ENCODE results near the gene SHB. TPM values are rescaled to one million over a fixed set of nuclear protein-coding genes. Genes with fewer than 3 reads are reported as not detected.

SHB gene
- total RNA-seq, 1 experiment from 2014 or later = 12.2 TPM

DNA sequence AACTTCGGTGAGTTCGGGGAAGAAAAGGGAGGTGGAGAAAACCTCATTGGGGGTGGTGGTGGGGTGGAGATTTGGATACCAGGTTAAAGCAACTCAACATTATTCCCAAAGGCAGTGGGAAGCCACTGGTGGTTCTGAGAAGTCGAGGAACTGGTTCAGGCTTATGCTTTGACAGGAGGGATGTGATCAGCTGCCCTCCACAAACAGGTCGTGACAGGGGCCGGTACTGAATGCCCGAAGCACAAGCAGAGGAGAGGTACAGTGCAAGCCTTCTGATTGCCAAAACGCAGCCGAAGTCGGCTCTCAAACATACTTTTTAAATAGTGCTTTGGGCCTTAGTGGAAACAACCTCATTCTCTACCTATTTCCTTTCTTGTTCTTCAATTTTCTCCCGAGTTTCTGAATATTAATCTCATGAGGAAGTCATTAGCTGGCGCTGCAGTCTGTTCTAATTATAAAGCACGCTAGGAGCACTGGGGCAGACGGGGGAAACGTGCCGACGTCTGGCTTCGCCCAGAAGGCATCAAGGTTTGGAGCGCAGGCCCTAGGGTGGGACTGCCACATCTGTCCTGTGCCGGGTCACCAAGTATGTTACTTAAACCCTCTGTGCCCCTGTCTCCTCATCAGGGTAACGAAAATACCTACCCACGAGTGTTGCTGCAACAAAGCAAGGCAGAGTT is 27.3 kb downstream of the SHB start (continued):
- TF ChIP-seq, protein P1, sequence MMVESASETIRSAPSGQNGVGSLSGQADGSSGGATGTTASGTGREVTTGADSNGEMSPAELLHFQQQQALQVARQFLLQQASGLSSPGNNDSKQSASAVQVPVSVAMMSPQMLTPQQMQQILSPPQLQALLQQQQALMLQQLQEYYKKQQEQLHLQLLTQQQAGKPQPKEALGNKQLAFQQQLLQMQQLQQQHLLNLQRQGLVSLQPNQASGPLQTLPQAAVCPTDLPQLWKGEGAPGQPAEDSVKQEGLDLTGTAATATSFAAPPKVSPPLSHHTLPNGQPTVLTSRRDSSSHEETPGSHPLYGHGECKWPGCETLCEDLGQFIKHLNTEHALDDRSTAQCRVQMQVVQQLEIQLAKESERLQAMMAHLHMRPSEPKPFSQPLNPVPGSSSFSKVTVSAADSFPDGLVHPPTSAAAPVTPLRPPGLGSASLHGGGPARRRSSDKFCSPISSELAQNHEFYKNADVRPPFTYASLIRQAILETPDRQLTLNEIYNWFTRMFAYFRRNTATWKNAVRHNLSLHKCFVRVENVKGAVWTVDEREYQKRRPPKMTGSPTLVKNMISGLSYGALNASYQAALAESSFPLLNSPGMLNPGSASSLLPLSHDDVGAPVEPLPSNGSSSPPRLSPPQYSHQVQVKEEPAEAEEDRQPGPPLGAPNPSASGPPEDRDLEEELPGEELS (CRISPR knock-in tag; IDR thresholded peaks at IDR 0.05) = no peak
- TF ChIP-seq, protein P2, sequence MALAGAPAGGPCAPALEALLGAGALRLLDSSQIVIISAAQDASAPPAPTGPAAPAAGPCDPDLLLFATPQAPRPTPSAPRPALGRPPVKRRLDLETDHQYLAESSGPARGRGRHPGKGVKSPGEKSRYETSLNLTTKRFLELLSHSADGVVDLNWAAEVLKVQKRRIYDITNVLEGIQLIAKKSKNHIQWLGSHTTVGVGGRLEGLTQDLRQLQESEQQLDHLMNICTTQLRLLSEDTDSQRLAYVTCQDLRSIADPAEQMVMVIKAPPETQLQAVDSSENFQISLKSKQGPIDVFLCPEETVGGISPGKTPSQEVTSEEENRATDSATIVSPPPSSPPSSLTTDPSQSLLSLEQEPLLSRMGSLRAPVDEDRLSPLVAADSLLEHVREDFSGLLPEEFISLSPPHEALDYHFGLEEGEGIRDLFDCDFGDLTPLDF (CRISPR knock-in tag; IDR thresholded peaks at IDR 0.05) = no peak

DNA sequence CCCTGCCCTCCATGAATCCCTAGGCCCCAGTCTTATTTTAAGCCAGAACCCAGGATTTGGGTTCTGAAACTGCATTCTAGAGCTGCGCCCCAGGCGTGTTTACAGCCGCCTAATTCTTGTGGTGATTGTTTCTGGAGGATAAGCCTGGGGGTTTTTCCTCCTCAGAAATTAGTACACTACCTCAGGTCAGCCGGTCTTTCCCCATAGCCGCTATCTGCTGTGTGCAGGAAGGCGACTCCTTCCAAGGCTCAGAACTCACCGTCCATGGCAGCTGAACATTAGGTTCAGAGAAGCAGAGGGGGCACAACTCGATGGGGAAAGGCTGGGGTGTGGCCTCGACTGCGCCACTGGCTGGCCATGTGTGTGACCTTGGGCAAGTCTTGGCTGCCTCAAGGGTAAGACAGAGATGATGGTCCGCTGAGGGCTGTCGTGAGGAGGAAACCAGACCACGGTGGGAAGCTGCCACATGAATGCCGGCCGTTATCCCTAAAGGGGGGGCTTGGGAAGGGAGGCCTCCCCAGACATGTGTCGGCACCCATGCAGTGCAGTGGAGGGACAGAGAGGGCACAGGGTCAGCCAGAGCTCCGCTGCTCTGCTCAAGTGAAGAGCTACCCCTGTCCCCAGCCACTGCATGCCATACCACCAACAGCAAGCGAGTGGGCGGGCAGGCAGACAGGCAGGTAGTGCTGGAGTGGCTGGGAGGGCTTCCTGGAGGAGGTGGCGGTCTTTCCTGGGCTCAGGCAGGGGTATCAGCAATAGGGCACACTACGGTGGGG is 28.9 kb downstream of the SHB start:
- no peak for TF ChIP-seq MXD4 (CRISPR knock-in tag; IDR thresholded peaks at IDR 0.05; ENCODE audit: borderline replicate concordance)
- CTCF ChIA-PET = interaction anchor here (0.7 to 2.1 kb wide), 2 partner anchors 23 to 48 kb away, joined by 4 to 7 read pairs; no protein-coding TSS in a partner anchor
- peaks cover 56% of the 10 kb centered on the region for H3K4me1 Mint-ChIP-seq
- no peaks in the 10 kb centered on the region for H3K9me3 Mint-ChIP-seq
- no peaks in the 10 kb centered on the region for H3K27me3 Mint-ChIP-seq (ENCODE audit: low read depth)
- ATAC-seq (no peak), DNase-seq (ENCODE audit: low spot score) (no peak)
- POLR2A ChIA-PET = interaction anchor here (0.6 kb wide), 1 partner anchor 27 kb away, joined by 4 read pairs; no protein-coding TSS in a partner anchor
- H3K27ac Mint-ChIP-seq = no peak overlapping the region; the same call in 1 of the 2 replicates
- no peaks in the 10 kb centered on the region for H3K36me3 Mint-ChIP-seq
- no peak overlapping the region for H3K4me3 Mint-ChIP-seq

DNA sequence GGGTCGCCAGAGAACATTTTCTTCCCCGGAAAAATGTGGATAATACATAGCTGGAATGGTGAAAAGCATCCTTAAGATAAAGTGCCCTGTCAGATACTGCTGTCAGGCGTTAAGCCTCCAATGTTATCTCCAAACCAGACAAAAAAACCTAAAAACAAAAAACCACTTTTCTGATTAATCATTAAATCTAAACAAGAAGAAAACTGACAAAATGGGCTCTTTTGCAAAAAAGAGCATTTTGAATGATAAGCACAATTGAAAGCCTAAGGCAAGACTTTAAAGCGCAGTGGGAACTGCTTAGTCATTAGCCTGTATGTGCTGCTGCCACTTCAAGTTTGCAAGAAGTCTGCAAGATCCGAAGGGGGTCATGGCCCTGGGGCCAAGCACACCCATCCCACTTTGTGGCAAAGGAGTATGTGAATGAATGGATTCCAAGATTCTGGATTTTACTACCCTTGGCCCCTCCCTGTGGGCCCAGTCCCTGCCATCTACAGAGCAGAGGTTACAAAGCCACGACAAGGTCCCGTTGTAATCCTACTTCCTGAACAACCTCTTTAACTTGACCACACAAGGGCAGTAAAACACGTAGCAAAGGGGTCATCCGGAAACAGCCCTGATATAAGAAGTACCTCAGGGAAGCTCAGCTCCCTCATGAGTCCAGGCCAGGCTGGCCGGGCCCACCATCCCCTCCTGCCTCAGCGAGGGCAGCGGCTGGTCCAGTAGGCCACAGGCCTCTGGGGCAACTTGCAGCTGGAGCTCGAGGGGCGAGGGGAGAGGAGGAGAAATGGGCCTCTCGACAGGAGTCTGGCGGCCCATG is 29.7 kb downstream of the SHB start:
- no peak for DNase-seq (ENCODE audit: low spot score)
- Mint-ChIP-seq H3K27me3 (ENCODE audit: low read depth) (no peaks in the 10 kb centered on the region), H3K9me3 (no peaks in the 10 kb centered on the region), H3K36me3 (no peaks in the 10 kb centered on the region), H3K4me1 (peaks cover 56% of the 10 kb centered on the region), H3K27ac (peak overlapping the region; percentile 48), H3K4me3 (no peak overlapping the region)
- no peak for ATAC-seq
- ChIA-PET CTCF (interaction anchor here (2.1 kb wide), 1 partner anchor 22 kb away, joined by 7 read pairs; no protein-coding TSS in a partner anchor), POLR2A (no interaction called here)
- TF ChIP-seq ELF4 (CRISPR knock-in tag; IDR thresholded peaks at IDR 0.05; ENCODE audit: low read depth) (no peak), TEAD1 (CRISPR knock-in tag; IDR thresholded peaks at IDR 0.05) (no peak), SP1 (CRISPR knock-in tag; conservative IDR thresholded peaks at IDR 0.05) (no peak), ATF6 (CRISPR knock-in tag; IDR thresholded peaks at IDR 0.05) (no peak), GRHL2 (CRISPR knock-in tag; IDR thresholded peaks at IDR 0.05; ENCODE audit: insufficient replicate concordance, severe bottlenecking) (no peak), ZNF512 (CRISPR knock-in tag; IDR thresholded peaks at IDR 0.05; ENCODE audit: borderline replicate concordance) (no peak), SMAD4 (CRISPR knock-in tag; IDR thresholded peaks at IDR 0.05) (no peak), ZNF263 (CRISPR knock-in tag; IDR thresholded peaks at IDR 0.05; ENCODE audit: low read depth) (no peak), ZNF396 (CRISPR knock-in tag; IDR thresholded peaks at IDR 0.05; ENCODE audit: borderline replicate concordance) (no peak), ZNF232 (CRISPR knock-in tag; IDR thresholded peaks at IDR 0.05) (no peak)
- TF ChIP-seq, protein P3, sequence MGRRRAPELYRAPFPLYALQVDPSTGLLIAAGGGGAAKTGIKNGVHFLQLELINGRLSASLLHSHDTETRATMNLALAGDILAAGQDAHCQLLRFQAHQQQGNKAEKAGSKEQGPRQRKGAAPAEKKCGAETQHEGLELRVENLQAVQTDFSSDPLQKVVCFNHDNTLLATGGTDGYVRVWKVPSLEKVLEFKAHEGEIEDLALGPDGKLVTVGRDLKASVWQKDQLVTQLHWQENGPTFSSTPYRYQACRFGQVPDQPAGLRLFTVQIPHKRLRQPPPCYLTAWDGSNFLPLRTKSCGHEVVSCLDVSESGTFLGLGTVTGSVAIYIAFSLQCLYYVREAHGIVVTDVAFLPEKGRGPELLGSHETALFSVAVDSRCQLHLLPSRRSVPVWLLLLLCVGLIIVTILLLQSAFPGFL (CRISPR knock-in tag; IDR thresholded peaks at IDR 0.05; ENCODE audit: borderline replicate concordance) = no peak
- TF ChIP-seq, protein P4, sequence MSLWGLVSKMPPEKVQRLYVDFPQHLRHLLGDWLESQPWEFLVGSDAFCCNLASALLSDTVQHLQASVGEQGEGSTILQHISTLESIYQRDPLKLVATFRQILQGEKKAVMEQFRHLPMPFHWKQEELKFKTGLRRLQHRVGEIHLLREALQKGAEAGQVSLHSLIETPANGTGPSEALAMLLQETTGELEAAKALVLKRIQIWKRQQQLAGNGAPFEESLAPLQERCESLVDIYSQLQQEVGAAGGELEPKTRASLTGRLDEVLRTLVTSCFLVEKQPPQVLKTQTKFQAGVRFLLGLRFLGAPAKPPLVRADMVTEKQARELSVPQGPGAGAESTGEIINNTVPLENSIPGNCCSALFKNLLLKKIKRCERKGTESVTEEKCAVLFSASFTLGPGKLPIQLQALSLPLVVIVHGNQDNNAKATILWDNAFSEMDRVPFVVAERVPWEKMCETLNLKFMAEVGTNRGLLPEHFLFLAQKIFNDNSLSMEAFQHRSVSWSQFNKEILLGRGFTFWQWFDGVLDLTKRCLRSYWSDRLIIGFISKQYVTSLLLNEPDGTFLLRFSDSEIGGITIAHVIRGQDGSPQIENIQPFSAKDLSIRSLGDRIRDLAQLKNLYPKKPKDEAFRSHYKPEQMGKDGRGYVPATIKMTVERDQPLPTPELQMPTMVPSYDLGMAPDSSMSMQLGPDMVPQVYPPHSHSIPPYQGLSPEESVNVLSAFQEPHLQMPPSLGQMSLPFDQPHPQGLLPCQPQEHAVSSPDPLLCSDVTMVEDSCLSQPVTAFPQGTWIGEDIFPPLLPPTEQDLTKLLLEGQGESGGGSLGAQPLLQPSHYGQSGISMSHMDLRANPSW (CRISPR knock-in tag; conservative IDR thresholded peaks at IDR 0.05; ENCODE audit: low read depth) = no peak
- TF ChIP-seq, protein P5, sequence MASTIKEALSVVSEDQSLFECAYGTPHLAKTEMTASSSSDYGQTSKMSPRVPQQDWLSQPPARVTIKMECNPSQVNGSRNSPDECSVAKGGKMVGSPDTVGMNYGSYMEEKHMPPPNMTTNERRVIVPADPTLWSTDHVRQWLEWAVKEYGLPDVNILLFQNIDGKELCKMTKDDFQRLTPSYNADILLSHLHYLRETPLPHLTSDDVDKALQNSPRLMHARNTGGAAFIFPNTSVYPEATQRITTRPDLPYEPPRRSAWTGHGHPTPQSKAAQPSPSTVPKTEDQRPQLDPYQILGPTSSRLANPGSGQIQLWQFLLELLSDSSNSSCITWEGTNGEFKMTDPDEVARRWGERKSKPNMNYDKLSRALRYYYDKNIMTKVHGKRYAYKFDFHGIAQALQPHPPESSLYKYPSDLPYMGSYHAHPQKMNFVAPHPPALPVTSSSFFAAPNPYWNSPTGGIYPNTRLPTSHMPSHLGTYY (CRISPR knock-in tag; IDR thresholded peaks at IDR 0.05) = no peak

Data from WTC11 (cell line).